Measurements from ENCODE around the gene HPS1.

HPS1 gene

DNA sequence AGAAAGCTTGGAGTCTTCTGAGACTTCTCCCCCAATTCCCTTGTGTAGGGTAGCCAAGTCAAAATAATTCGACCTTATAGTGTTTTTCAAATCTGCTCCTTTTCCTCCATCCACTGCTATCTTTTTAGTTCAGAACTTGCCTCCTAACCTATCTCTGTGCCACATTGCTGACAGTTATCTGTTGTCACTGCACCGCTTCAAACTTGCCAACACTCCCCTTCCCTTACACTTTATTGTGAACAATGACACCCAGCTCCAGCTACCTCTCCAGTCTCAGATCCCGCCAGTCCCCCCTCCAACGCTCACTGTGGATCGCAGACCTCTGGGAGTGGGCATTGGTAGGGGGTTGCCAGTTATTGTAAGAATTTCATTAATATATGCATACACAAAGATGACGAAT is 16.3 kb upstream of the HPS1 start:
- TF ChIP-seq EP300 (IDR thresholded peaks at IDR 0.05; ENCODE audit: borderline replicate concordance) (no peak), RAD21 (IDR thresholded peaks at IDR 0.05; ENCODE audit: low read depth) (no peak), CEBPB (IDR thresholded peaks at IDR 0.05) (no peak), NFIC (IDR thresholded peaks at IDR 0.05) (no peak), ZBTB7A (IDR thresholded peaks at IDR 0.05; ENCODE audit: low read depth) (no peak), MAX (IDR thresholded peaks at IDR 0.05) (no peak), FOXM1 (IDR thresholded peaks at IDR 0.05; ENCODE audit: borderline replicate concordance, low read depth) (no peak), TCF12 (IDR thresholded peaks at IDR 0.05; ENCODE audit: low read depth) (no peak), EGR1 (IDR thresholded peaks at IDR 0.05) (no peak), YY1 (IDR thresholded peaks at IDR 0.05; ENCODE audit: low read depth) (no peak)
- TF ChIP-seq, protein P1, sequence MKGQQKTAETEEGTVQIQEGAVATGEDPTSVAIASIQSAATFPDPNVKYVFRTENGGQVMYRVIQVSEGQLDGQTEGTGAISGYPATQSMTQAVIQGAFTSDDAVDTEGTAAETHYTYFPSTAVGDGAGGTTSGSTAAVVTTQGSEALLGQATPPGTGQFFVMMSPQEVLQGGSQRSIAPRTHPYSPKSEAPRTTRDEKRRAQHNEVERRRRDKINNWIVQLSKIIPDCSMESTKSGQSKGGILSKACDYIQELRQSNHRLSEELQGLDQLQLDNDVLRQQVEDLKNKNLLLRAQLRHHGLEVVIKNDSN (IDR thresholded peaks at IDR 0.05), result no peak

DNA sequence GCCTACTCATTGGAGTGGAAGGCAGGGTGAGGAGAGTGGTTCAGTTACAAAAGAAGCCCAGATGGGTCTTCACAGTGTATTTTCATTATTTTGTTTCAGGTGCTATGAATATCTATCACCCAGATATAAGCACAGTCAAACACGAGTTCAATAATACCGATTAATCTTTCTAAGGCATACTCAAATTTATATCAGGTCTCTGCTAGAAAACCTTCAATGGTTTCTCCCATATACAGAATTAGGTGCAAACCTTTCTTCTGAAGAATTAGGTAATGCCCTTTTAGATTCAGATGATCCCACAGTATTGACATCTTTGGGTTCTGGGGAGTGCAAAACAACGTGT is 14.7 kb upstream of the HPS1 start:
- TF ChIP-seq CREB1 (IDR thresholded peaks at IDR 0.05; ENCODE audit: low read depth), result no peak
- no peak for TF ChIP-seq FOXM1 (IDR thresholded peaks at IDR 0.05; ENCODE audit: borderline replicate concordance, low read depth)
- TF ChIP-seq MAX (IDR thresholded peaks at IDR 0.05), result no peak
- TF ChIP-seq, protein P1 (IDR thresholded peaks at IDR 0.05), result no peak
- no peak for TF ChIP-seq EGR1 (IDR thresholded peaks at IDR 0.05)
- no peak for TF ChIP-seq TEAD4 (IDR thresholded peaks at IDR 0.05)

- TF ChIP-seq, protein P1 (IDR thresholded peaks at IDR 0.05), result no peak
- TF ChIP-seq NFIC (IDR thresholded peaks at IDR 0.05) (peak; percentile 33; the same call in 1 of the 2 replicates), FOXM1 (IDR thresholded peaks at IDR 0.05; ENCODE audit: borderline replicate concordance, low read depth) (no peak), MAX (IDR thresholded peaks at IDR 0.05) (no peak), ZBTB7A (IDR thresholded peaks at IDR 0.05; ENCODE audit: low read depth) (no peak), CEBPB (IDR thresholded peaks at IDR 0.05) (peak; percentile 88), RAD21 (IDR thresholded peaks at IDR 0.05; ENCODE audit: low read depth) (no peak), TAF1 (IDR thresholded peaks at IDR 0.05; ENCODE audit: low read depth) (no peak), REST (IDR thresholded peaks at IDR 0.05; ENCODE audit: low read depth) (no peak), EP300 (IDR thresholded peaks at IDR 0.05; ENCODE audit: borderline replicate concordance) (peak; percentile 53; the same call in 1 of the 2 replicates), YY1 (IDR thresholded peaks at IDR 0.05; ENCODE audit: low read depth) (no peak), TCF12 (IDR thresholded peaks at IDR 0.05; ENCODE audit: low read depth) (peak; percentile 84), CREB1 (IDR thresholded peaks at IDR 0.05; ENCODE audit: low read depth) (peak; percentile 44; the same call in 1 of the 2 replicates), TEAD4 (IDR thresholded peaks at IDR 0.05) (peak; percentile 91)
Observed at GRCh38 chr10:98460837-98461499, 14.2 kb upstream of the HPS1 start.

DNA sequence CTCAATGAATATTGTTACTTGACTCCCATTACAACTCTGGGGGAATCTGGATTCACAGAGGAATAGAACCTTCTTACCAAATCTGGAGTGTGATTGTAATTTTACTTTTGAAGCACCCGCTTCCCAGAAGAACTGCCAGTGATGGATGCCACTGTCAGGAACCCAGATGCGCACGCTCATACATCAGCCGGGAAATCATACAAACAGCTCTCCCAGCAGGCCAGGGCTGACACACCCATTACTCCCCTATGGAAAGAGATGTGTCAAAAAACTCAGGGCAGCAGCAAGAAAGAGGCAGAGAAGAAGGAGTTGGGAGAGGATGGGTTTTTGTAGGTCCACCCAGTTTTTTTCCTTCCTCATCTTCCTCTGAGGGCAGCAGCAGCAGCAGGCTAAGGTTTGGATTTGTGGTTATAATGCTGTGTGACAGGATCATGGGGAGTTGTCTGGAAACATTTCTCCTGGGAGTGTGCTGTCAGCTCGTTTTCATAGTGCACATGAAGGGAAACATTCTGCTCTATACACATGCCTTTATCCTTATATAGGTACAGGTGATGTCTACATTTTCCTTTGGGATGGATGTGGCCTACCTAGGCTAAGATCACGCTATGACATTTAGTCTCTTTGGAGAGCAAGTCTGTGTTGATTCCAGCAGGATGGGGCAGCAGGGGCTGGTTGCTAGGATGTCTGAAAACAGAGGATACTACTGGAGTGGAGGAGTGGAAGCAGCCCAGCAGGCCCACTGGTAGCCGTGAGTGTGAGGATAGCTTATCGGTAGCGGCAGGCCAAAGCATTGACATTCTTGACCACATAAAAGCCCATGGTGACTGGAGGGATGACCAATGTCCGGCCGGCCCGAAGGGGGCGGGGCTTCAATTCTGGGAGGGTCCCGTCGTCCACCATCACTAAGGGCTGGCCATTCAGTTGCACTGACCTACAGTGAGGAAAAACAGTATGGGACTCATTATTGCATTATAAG is 12.4 kb upstream of the HPS1 start:
- TF ChIP-seq EP300 (IDR thresholded peaks at IDR 0.05; ENCODE audit: borderline replicate concordance), result no peak
- TF ChIP-seq, protein P1 (IDR thresholded peaks at IDR 0.05), result no peak
- no peak for TF ChIP-seq YY1 (IDR thresholded peaks at IDR 0.05; ENCODE audit: low read depth)
- no peak for TF ChIP-seq ZBTB7A (IDR thresholded peaks at IDR 0.05; ENCODE audit: low read depth)
- TF ChIP-seq MAX (IDR thresholded peaks at IDR 0.05), result no peak
- no peak for TF ChIP-seq REST (IDR thresholded peaks at IDR 0.05; ENCODE audit: low read depth)
- no peak for TF ChIP-seq TEAD4 (IDR thresholded peaks at IDR 0.05)
- TF ChIP-seq TCF12 (IDR thresholded peaks at IDR 0.05; ENCODE audit: low read depth), result no peak
- no peak for TF ChIP-seq NFIC (IDR thresholded peaks at IDR 0.05)
- TF ChIP-seq CEBPB (IDR thresholded peaks at IDR 0.05), result no peak
- TF ChIP-seq FOXM1 (IDR thresholded peaks at IDR 0.05; ENCODE audit: borderline replicate concordance, low read depth), result no peak
